GM23338 (cell line): ENCODE measurements around the gene CBLN3. TPM values are rescaled to one million over a fixed set of nuclear protein-coding genes. Genes with fewer than 3 reads are reported as not detected.

Experiments used
- ATAC-seq: fragments of 200-7000 bp; cut with Tn5 transposase; 3 replicates; pipeline ENCODE4 v1.9.1; 2020
- DNase-seq: peaks from one replicate; pipeline ENCODE4 v3.0.0-alpha.2; 2015; ENCODE audit warnings: low spot score
- H2AFZ ChIP-seq: fragments of 200-600 bp; sonication (generic); 2 replicates; pipeline ENCODE4 v1.8.0; 2016; ENCODE audit warnings: antibody characterized with exemption, mild to moderate bottlenecking, moderate library complexity
- H3F3A ChIP-seq: fragments of 200-600 bp; sonication (generic); replicated peaks from 2 replicates; pipeline ENCODE4 v1.8.0; 2017; ENCODE audit warnings: antibody characterized with exemption, mixed run types, low read depth
- H3K27ac ChIP-seq: fragments of 200-600 bp; sonication (generic); 2 replicates; pipeline ENCODE4 v1.6.1; 2016; ENCODE audit warnings: low read depth
- H3K27me3 ChIP-seq: fragments of 200-600 bp; sonication (generic); 2 replicates; pipeline ENCODE4 v1.8.0; 2016; ENCODE audit warnings: mild to moderate bottlenecking, mixed run types, moderate library complexity; ENCODE audit not compliant: insufficient read depth
- H3K36me3 ChIP-seq: fragments of 200-600 bp; sonication (generic); 2 replicates; pipeline ENCODE4 v1.8.0; 2016; ENCODE audit warnings: mild to moderate bottlenecking; ENCODE audit not compliant: insufficient read depth
- H3K4me1 ChIP-seq: fragments of 200-600 bp; sonication (generic); 2 replicates; pipeline ENCODE4 v1.8.0; 2016; ENCODE audit warnings: mild to moderate bottlenecking, moderate library complexity; ENCODE audit not compliant: insufficient read depth
- H3K4me2 ChIP-seq: fragments of 200-600 bp; sonication (generic); 2 replicates; pipeline ENCODE4 v1.7.1; 2017; ENCODE audit warnings: mixed run types
- H3K4me3 ChIP-seq: fragments of 200-600 bp; sonication (generic); 2 replicates; pipeline ENCODE4 v1.6.1; 2016; ENCODE audit warnings: mixed run types
- H3K79me2 ChIP-seq: fragments of 200-600 bp; sonication (generic); replicated peaks from 2 replicates; pipeline ENCODE4 v1.8.0; 2017; ENCODE audit warnings: mild to moderate bottlenecking; ENCODE audit not compliant: insufficient read depth
- H3K9me2 ChIP-seq: fragments of 200-600 bp; sonication (generic); 2 replicates; pipeline ENCODE4 v1.8.0; 2017; ENCODE audit not compliant: insufficient read depth
- H4K20me1 ChIP-seq: fragments of 200-600 bp; sonication (generic); replicated peaks from 2 replicates; pipeline ENCODE4 v1.8.0; 2017; ENCODE audit warnings: mild to moderate bottlenecking; ENCODE audit not compliant: insufficient read depth
- H3K27ac Mint-ChIP-seq: 2 replicates; pipeline ENCODE4 v1.8.0; 2020; ENCODE audit warnings: inconsistent platforms, mild to moderate bottlenecking, moderate library complexity, mixed read lengths
- H3K27me3 Mint-ChIP-seq: 3 replicates; pipeline ENCODE4 v1.8.0; 2022; ENCODE audit warnings: low read depth, mild to moderate bottlenecking, moderate library complexity, mixed read lengths, inconsistent platforms; ENCODE audit not compliant: insufficient read depth, poor library complexity
- H3K36me3 Mint-ChIP-seq: 3 replicates; pipeline ENCODE4 v1.8.0; 2021; ENCODE audit warnings: low read depth, mild to moderate bottlenecking, inconsistent platforms, moderate library complexity, mixed read lengths
- H3K4me1 Mint-ChIP-seq: 3 replicates; pipeline ENCODE4 v1.8.0; 2020; ENCODE audit warnings: mild to moderate bottlenecking, inconsistent platforms, mixed read lengths
- H3K4me3 Mint-ChIP-seq: 3 replicates; pipeline ENCODE4 v1.8.0; 2021; ENCODE audit warnings: moderate library complexity, mild to moderate bottlenecking, inconsistent platforms, mixed read lengths
- H3K9me3 Mint-ChIP-seq: 3 replicates; pipeline ENCODE4 v1.8.0; 2020; ENCODE audit warnings: moderate library complexity, mild to moderate bottlenecking, inconsistent platforms, mixed read lengths
- CREB1 ChIP-seq: fragments of 250-450 bp; sonication (Bioruptor Pico); IDR thresholded peaks from 2 replicates; pipeline ENCODE4 v1.5.0; 2020; ENCODE audit warnings: low read depth, mild to moderate bottlenecking, moderate library complexity
- CTCF ChIP-seq, 2 experiments: fragments of 200-600 bp in 1 of 2; sonication (generic) in 1 of 2; conservative IDR thresholded peaks; 2 replicates each; pipeline versions ENCODE4 v1.5.1 to v1.6.1; 2016 to 2017; ENCODE audit warnings: antibody characterized with exemption in 2 of 2, low read depth in 2 of 2, mild to moderate bottlenecking in 2 of 2, moderate library complexity in 1 of 2
- EZH2 ChIP-seq: fragments of 200-600 bp; sonication (generic); IDR thresholded peaks from one replicate; pipeline ENCODE4 v1.8.0; 2017; ENCODE audit warnings: antibody characterized with exemption, mild to moderate bottlenecking, low read depth; ENCODE audit not compliant: unreplicated experiment
- EZH2phosphoT487 ChIP-seq: fragments of 200-600 bp; sonication (generic); IDR thresholded peaks from one replicate; pipeline ENCODE4 v1.8.1; 2018; ENCODE audit warnings: antibody characterized with exemption; ENCODE audit not compliant: unreplicated experiment
- JUNB ChIP-seq: IDR thresholded peaks from one replicate; pipeline ENCODE4 v1.6.1; 2016; ENCODE audit warnings: antibody characterized with exemption; ENCODE audit not compliant: unreplicated experiment
- NANOG ChIP-seq: IDR thresholded peaks from 2 replicates; pipeline ENCODE4 v1.6.1; 2016; ENCODE audit warnings: antibody characterized with exemption, borderline replicate concordance
- STAT1 ChIP-seq: IDR thresholded peaks from one replicate; pipeline ENCODE4 v1.6.1; 2016; ENCODE audit warnings: antibody characterized with exemption; ENCODE audit not compliant: unreplicated experiment
- ZNF331 ChIP-seq: fragments of 250-450 bp; sonication (Bioruptor Pico); IDR thresholded peaks from 2 replicates; pipeline ENCODE4 v1.5.0; 2020; ENCODE audit warnings: low read depth, mild to moderate bottlenecking, moderate library complexity
- ZNF462 ChIP-seq: fragments of 250-450 bp; sonication (Bioruptor Pico); IDR thresholded peaks from 2 replicates; pipeline ENCODE4 v1.5.0; 2020; ENCODE audit warnings: mild to moderate bottlenecking, moderate library complexity
- polyA plus RNA-seq: library from polyadenylated mRNA; unstranded; fragments of >200 nt; fragmentation: Nextera tagmentation; extraction: Ambion mirVana; gene quantifications from 2 replicates; pipeline ENCODE4 v1.2.1, GENCODE V29; 2016
- total RNA-seq: library from RNA; depleted of rRNA; stranded (reverse); fragments of >200 nt; shearing (Covaris generic); gene quantifications from 2 replicates; pipeline ENCODE4 v1.2.3, GENCODE V29; 2014
- TF ChIP-seq, protein P1 (sequence below): IDR thresholded peaks from one replicate; pipeline ENCODE4 v1.6.1; 2018; ENCODE audit warnings: antibody characterized with exemption; ENCODE audit not compliant: unreplicated experiment

Gene CBLN3
- total and polyA plus RNA-seq, 2 experiments from 2014 or later = 0.07 to 0.19 TPM

DNA sequence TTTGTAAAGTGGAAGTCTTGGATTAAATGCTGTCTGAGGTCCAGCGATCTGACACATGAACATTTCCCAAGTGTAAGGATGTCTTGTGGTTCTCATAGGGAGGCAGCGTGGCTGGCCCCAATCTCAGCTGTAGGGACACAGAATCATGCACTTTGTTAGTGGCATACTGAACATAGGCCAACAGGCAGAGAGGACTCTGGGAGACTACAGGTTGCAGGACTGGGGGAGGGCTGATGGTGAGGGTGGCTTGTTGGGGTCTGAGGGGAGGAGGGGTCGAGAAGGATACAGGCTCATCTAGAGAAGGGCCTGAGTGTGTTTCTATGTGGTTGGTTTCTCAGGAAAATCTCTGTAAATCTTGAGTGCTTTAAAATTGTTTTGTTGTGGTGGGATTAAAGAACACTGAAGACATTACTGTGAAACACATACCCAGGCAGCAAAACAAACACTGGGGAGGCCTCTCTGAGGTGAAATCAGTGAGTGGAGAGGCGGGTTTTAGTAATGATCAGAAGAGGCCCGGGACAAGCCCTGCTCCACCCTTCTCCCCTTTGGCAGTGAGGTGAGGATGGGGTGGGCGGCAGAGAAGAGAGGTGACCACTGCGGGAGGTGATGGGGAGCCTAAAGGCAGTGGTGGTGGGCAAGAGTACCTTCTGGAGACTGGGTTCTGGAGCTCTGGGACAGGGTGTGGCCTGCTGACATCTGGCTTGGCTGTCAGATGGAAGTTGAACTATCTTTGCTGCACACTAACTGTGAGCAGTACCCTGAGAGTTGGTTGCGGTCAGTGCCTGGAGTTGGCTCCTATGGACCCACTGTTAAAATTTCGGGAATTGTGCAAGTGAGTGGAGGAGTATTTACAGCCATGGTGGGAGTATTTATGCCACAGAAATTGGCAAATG is 27.4 kb downstream of the CBLN3 start (continued):
- TF ChIP-seq ZNF331 (CRISPR knock-in tag) = no peak
- no peak for TF ChIP-seq STAT1
- TF ChIP-seq NANOG = no peak
- no peak for TF ChIP-seq CTCF (conservative IDR thresholded peaks at IDR 0.05; ENCODE audit: low read depth in 2 of 2)

DNA sequence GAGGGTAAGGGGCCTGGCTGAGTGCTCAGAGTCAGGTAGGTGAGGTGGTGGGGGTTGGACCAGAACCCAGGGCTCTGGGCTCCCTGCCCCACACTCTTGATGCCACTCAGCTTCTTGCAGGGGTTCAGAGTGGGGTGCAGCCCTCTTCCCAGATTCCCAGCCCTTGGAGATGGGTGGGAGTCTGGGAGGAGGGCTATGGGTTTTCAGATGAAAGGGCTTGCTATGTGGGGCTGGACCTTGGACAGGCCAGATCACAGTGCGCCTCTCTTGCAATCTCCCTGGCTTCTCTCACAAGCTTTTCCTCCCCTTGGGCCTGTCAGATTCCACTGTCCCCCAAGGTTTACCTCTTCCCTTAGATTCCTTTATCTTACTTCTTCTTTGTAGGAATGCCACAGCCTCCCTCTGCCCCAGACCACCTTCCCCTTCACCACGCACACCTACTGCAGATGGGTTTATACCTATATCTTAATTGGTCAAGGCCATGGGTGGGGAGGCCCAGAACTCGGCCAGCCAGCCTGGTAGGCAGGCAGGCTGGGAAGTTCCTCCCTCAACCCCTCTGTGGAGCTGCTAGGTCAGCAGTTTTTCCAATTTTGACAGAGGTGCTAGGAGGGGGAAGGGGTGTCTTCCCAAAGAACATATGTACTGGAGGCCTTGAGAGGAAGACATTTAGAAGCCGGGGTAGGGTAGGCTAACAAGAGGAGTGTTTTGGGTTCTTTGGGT is 29.3 kb downstream of the CBLN3 start:
- TF ChIP-seq NANOG (no peak), JUNB (no peak), EZH2phosphoT487 (no peak), EZH2 (no peak), CREB1 (no peak), ZNF462 (CRISPR knock-in tag) (no peak)
- TF ChIP-seq, protein P1, sequence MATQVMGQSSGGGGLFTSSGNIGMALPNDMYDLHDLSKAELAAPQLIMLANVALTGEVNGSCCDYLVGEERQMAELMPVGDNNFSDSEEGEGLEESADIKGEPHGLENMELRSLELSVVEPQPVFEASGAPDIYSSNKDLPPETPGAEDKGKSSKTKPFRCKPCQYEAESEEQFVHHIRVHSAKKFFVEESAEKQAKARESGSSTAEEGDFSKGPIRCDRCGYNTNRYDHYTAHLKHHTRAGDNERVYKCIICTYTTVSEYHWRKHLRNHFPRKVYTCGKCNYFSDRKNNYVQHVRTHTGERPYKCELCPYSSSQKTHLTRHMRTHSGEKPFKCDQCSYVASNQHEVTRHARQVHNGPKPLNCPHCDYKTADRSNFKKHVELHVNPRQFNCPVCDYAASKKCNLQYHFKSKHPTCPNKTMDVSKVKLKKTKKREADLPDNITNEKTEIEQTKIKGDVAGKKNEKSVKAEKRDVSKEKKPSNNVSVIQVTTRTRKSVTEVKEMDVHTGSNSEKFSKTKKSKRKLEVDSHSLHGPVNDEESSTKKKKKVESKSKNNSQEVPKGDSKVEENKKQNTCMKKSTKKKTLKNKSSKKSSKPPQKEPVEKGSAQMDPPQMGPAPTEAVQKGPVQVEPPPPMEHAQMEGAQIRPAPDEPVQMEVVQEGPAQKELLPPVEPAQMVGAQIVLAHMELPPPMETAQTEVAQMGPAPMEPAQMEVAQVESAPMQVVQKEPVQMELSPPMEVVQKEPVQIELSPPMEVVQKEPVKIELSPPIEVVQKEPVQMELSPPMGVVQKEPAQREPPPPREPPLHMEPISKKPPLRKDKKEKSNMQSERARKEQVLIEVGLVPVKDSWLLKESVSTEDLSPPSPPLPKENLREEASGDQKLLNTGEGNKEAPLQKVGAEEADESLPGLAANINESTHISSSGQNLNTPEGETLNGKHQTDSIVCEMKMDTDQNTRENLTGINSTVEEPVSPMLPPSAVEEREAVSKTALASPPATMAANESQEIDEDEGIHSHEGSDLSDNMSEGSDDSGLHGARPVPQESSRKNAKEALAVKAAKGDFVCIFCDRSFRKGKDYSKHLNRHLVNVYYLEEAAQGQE = no peak
- Mint-ChIP-seq H3K4me1 (peaks cover 63% of the 10 kb centered on the region), H3K9me3 (no peaks in the 10 kb centered on the region), H3K27ac (no peak overlapping the region), H3K36me3 (no peaks in the 10 kb centered on the region), H3K27me3 (peaks cover 14% of the 10 kb centered on the region), H3K4me3 (peak overlapping the region; percentile 79)
- Histone ChIP-seq H3K27ac (no peak overlapping the region), H3K4me2 (peak overlapping the region; percentile 97), H2AFZ (no peak overlapping the region; the same call in 1 of the 2 replicates), H3K79me2 (no peaks in the 10 kb centered on the region), H4K20me1 (no peaks in the 10 kb centered on the region; the same call in 1 of the 2 replicates), H3K4me3 (peak overlapping the region; percentile 86), H3K27me3 (peaks cover 18% of the 10 kb centered on the region; the same call in 1 of the 2 replicates), H3K36me3 (no peaks in the 10 kb centered on the region), H3K4me1 (peaks cover 15% of the 10 kb centered on the region; the same call in 1 of the 2 replicates), H3F3A (no peaks in the 10 kb centered on the region), H3K9me2 (no peaks in the 10 kb centered on the region)
- DNase-seq = no peak
- no peak for ATAC-seq
